GM12892 (cell line): ENCODE data around the gene FAM118A.

Experiments used
- POLR2A ChIP-seq: IDR thresholded peaks from 2 replicates; pipeline ENCODE4 v1.6.1; 2011; ENCODE audit warnings: low read depth, low read length, control low read depth
- POLR2AphosphoS5 ChIP-seq: IDR thresholded peaks from 2 replicates; pipeline ENCODE4 v1.6.1; 2011; ENCODE audit warnings: low read depth, low read length, control low read depth
- TAF1 ChIP-seq: IDR thresholded peaks from 2 replicates; pipeline ENCODE4 v1.6.1; 2011; ENCODE audit warnings: low read depth, mild to moderate bottlenecking, control low read depth, low read length, borderline replicate concordance

GRCh38 chr22:45319324-45319685 lies 9.6 kb downstream of the FAM118A start:
- TF ChIP-seq POLR2A = no peak
- TF ChIP-seq POLR2AphosphoS5 = no peak
- no peak for TF ChIP-seq TAF1
